Measurements from ENCODE around the gene AMH. TPM values are rescaled to one million over a fixed set of nuclear protein-coding genes. Genes with fewer than 3 reads are reported as not detected.

The AMH gene
- total RNA-seq, 2 experiments from 2014 or later = 14.8 to 49.7 TPM

- ChIA-PET POLR2A (no interaction called here), CTCF (ENCODE audit: unreplicated experiment) (no interaction called here)
- Histone ChIP-seq H4K20me1 (ENCODE audit: insufficient read depth, low read length) (peaks cover 48% of the 10 kb centered on the region), H3K27ac (ENCODE audit: low read depth, low read length, poor library complexity, severe bottlenecking) (no peak overlapping the region), H3K4me2 (ENCODE audit: low read length) (no peak overlapping the region), H3K36me3 (ENCODE audit: insufficient read depth, low read length) (peaks cover 99% of the 10 kb centered on the region), H3K79me2 (ENCODE audit: insufficient read depth, low read depth, low read length) (peaks cover 65% of the 10 kb centered on the region), H3K4me3 (ENCODE audit: low read depth, low read length, poor library complexity, severe bottlenecking) (no peak overlapping the region), H3K4me1 (ENCODE audit: insufficient read depth, low read length, poor library complexity, severe bottlenecking) (peaks cover 38% of the 10 kb centered on the region), H2AFZ (ENCODE audit: low read length) (no peak overlapping the region), H3K9me3 (ENCODE audit: low read length) (no peaks in the 10 kb centered on the region), H3K9me2 (ENCODE audit: insufficient read depth, low read length) (no peaks in the 10 kb centered on the region)
- no peak for DNase-seq (ENCODE audit: low spot score)
- no TSS peak for BruUV-seq (replicated peaks)
- TF ChIP-seq CTCF (conservative IDR thresholded peaks at IDR 0.05; ENCODE audit: low read length) = no peak
- TF ChIP-seq EZH2phosphoT487 (IDR thresholded peaks at IDR 0.05; ENCODE audit: borderline replicate concordance, low read depth, low read length) = no peak
- intact Hi-C loops (cut with micrococcal nuclease; ENCODE audit: unreplicated experiment) = no loop called here
Observed at GRCh38 chr19:2242092-2242537, 7.0 kb upstream of the AMH start.

- H3K9me2 ChIP-seq (ENCODE audit: insufficient read depth, low read length) = no peaks in the 10 kb centered on the region
- peaks cover 99% of the 10 kb centered on the region for H3K36me3 ChIP-seq (ENCODE audit: insufficient read depth, low read length)
- H3K4me2 ChIP-seq (ENCODE audit: low read length) = no peak overlapping the region
- H3K79me2 ChIP-seq (ENCODE audit: insufficient read depth, low read depth, low read length) = peaks cover 58% of the 10 kb centered on the region
- no peak for TF ChIP-seq CTCF (conservative IDR thresholded peaks at IDR 0.05; ENCODE audit: low read length)
- TF ChIP-seq EZH2phosphoT487 (IDR thresholded peaks at IDR 0.05; ENCODE audit: borderline replicate concordance, low read depth, low read length) = no peak
- no peak overlapping the region for H3K27ac ChIP-seq (ENCODE audit: low read depth, low read length, poor library complexity, severe bottlenecking)
- peaks cover 37% of the 10 kb centered on the region for H3K4me1 ChIP-seq (ENCODE audit: insufficient read depth, low read length, poor library complexity, severe bottlenecking)
- no peak for DNase-seq (ENCODE audit: low spot score)
- ChIA-PET POLR2A (no interaction called here), CTCF (ENCODE audit: unreplicated experiment) (no interaction called here)
- no TSS peak for BruUV-seq (replicated peaks)
- intact Hi-C loops (cut with micrococcal nuclease; ENCODE audit: unreplicated experiment) = no loop called here
- no peak overlapping the region for H3K4me3 ChIP-seq (ENCODE audit: low read depth, low read length, poor library complexity, severe bottlenecking)
- H2AFZ ChIP-seq (ENCODE audit: low read length) = no peak overlapping the region
- H4K20me1 ChIP-seq (ENCODE audit: insufficient read depth, low read length) = peaks cover 41% of the 10 kb centered on the region
- no peaks in the 10 kb centered on the region for H3K9me3 ChIP-seq (ENCODE audit: low read length)
Observed at GRCh38 chr19:2242816-2243215, 6.3 kb upstream of the AMH start.

DNA sequence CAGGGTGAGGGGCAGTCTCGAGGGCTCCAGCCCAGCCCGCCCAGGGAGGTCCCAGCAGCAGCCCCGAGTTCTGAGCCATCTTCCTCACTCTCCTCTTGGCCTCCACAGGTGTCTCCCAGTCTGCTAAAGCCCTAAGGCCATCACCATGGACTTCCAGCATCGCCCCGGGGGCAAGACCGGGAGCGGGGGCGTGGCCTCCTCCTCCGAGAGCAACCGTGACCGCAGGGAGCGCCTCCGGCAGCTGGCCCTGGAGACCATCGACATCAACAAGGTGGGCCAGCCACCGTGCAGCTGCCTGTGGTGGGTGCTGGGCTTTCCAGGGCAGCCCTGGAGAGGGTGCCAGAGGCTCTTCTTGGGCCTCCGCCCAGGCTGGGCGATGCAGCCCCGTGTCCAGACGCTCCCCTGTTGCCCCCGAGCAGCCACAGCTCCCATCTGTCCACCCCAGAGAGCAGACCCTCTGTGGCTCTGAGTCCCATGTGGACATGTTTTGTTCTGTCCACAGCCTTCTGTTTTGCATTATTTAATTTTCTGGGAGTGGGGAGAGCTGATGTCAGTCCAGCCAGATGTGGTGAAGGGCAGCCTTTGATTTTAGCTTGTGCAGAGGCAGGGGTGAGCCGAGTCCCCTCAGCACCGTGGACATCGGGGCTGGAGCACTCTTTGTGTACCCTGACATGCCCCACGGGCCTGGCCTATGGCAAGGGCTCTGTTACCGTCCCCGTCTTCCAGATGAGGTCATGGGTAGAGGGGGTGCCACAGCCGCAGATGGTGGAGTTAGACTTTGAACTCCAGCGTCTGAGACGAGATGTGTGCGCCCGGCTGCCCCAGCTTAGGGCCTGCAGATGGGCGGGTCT, 5.6 kb upstream of the AMH start:
- H3K4me1 ChIP-seq (ENCODE audit: insufficient read depth, low read length, poor library complexity, severe bottlenecking) = peaks cover 30% of the 10 kb centered on the region
- H4K20me1 ChIP-seq (ENCODE audit: insufficient read depth, low read length) = peaks cover 34% of the 10 kb centered on the region
- POLR2A ChIA-PET = no interaction called here

More for the DNA sequence above, 5.6 kb upstream of the AMH start:
- H3K9me3 ChIP-seq (ENCODE audit: low read length) = no peaks in the 10 kb centered on the region
- no peak overlapping the region for H3K4me2 ChIP-seq (ENCODE audit: low read length)
- H3K27ac ChIP-seq (ENCODE audit: low read depth, low read length, poor library complexity, severe bottlenecking) = no peak overlapping the region
- BruUV-seq (replicated peaks) = no TSS peak
- H3K4me3 ChIP-seq (ENCODE audit: low read depth, low read length, poor library complexity, severe bottlenecking) = no peak overlapping the region
- H3K9me2 ChIP-seq (ENCODE audit: insufficient read depth, low read length) = no peaks in the 10 kb centered on the region
- DNase-seq (ENCODE audit: low spot score) = no peak
- CTCF ChIA-PET (ENCODE audit: unreplicated experiment) = no interaction called here
- intact Hi-C loops (cut with micrococcal nuclease; ENCODE audit: unreplicated experiment) = no loop called here
- H3K36me3 ChIP-seq (ENCODE audit: insufficient read depth, low read length) = peaks cover 99% of the 10 kb centered on the region
- TF ChIP-seq EZH2phosphoT487 (IDR thresholded peaks at IDR 0.05; ENCODE audit: borderline replicate concordance, low read depth, low read length) (no peak), CTCF (conservative IDR thresholded peaks at IDR 0.05; ENCODE audit: low read length) (no peak)
- no peak overlapping the region for H2AFZ ChIP-seq (ENCODE audit: low read length)
- peaks cover 51% of the 10 kb centered on the region for H3K79me2 ChIP-seq (ENCODE audit: insufficient read depth, low read depth, low read length)
